Activated CD8-positive, alpha-beta T cell treated with anti-CD3 and anti-CD28 coated beads for 36 hours (primary cell): Measurements from ENCODE around the gene WDR90. TPM values are rescaled to one million over a fixed set of nuclear protein-coding genes. Genes with fewer than 3 reads are reported as not detected.

Source experiments
- ATAC-seq: fragments of 200-7000 bp; cut with Tn5 transposase; one replicate; pipeline ENCODE4 v1.10.0; 2021; ENCODE audit warnings: mild to moderate bottlenecking, moderate library complexity
- CTCF ChIA-PET: fragments of 350-600 bp; sonication (Branson Sonifier 250); formaldehyde crosslinking; loops from one replicate; lab custom pipeline; 2021; ENCODE audit warnings: antibody characterized with exemption; lab: Charles Lee
- POLR2A ChIA-PET: fragments of 350-600 bp; sonication (Branson Sonifier 250); formaldehyde crosslinking; loops from one replicate; lab custom pipeline; 2021; ENCODE audit warnings: antibody characterized with exemption; lab: Charles Lee
- DNase-seq: peaks from one replicate; pipeline ENCODE4 v3.0.0-alpha.2; 2020
- H3K27ac Mint-ChIP-seq: one replicate; pipeline ENCODE4 v1.8.0; 2021; ENCODE audit warnings: mild to moderate bottlenecking, mixed read lengths
- H3K27me3 Mint-ChIP-seq: one replicate; pipeline ENCODE4 v1.8.0; 2021; ENCODE audit warnings: mixed read lengths
- H3K36me3 Mint-ChIP-seq: one replicate; pipeline ENCODE4 v1.8.0; 2021; ENCODE audit warnings: low read depth, mixed read lengths
- H3K4me1 Mint-ChIP-seq: one replicate; pipeline ENCODE4 v1.8.0; 2021; ENCODE audit warnings: low read depth, mixed read lengths
- H3K4me3 Mint-ChIP-seq: one replicate; pipeline ENCODE4 v1.8.0; 2021; ENCODE audit warnings: mild to moderate bottlenecking, moderate library complexity, mixed read lengths
- H3K9me3 Mint-ChIP-seq: one replicate; pipeline ENCODE4 v1.8.0; 2021; ENCODE audit warnings: mixed read lengths
- CTCF ChIP-seq: fragments of 200-600 bp; IDR thresholded peaks from one replicate; pipeline ENCODE4 v1.8.0; 2022; ENCODE audit warnings: antibody characterized with exemption, mild to moderate bottlenecking
- intact Hi-C: fragments of 100-400 bp; cut with micrococcal nuclease; formaldehyde crosslinking; loops from one replicate; pipeline ENCODE4 v1.10.0; 2022
- total RNA-seq, 2 experiments: library from RNA; stranded (reverse); gene quantifications; one replicate each; pipeline ENCODE4 v1.2.3, GENCODE V29; 2021

The WDR90 gene
- total RNA-seq, 2 experiments from 2014 or later, result 89.6 to 90.7 TPM

- Mint-ChIP-seq H3K4me3 (no peak overlapping the region), H3K36me3 (peaks cover 6% of the 10 kb centered on the region), H3K27me3 (no peaks in the 10 kb centered on the region), H3K9me3 (no peaks in the 10 kb centered on the region), H3K27ac (no peak overlapping the region), H3K4me1 (peaks cover 13% of the 10 kb centered on the region)
- DNase-seq (no peak), ATAC-seq (no peak)
- intact Hi-C loops, result no loop called here
- ChIA-PET CTCF (interaction anchor here (1.1 to 3.1 kb wide), 2 partner anchors 10 to 11 kb away, joined by 3 to 13 read pairs; partner anchors contain the start of gene WDR90), POLR2A (interaction anchor here (3.6 kb wide), 1 partner anchor 10 kb away, joined by 21 read pairs; the partner anchor contains the start of gene WDR90)
- no peak for TF ChIP-seq CTCF
Observed at GRCh38 chr16:638034-638543, 11.1 kb upstream of the WDR90 start.

GRCh38 chr16:638836-639235 is 10.3 kb upstream of the WDR90 start:
- ChIA-PET CTCF (interaction anchor here (1.1 to 3.1 kb wide), 2 partner anchors 9 to 11 kb away, joined by 3 to 13 read pairs; partner anchors contain the start of gene WDR90), POLR2A (interaction anchor here (3.6 kb wide), 1 partner anchor 10 kb away, joined by 21 read pairs; the partner anchor contains the start of gene WDR90)
- Mint-ChIP-seq H3K27ac (no peak overlapping the region), H3K36me3 (peaks cover 6% of the 10 kb centered on the region), H3K4me1 (peaks cover 13% of the 10 kb centered on the region), H3K27me3 (no peaks in the 10 kb centered on the region), H3K9me3 (no peaks in the 10 kb centered on the region), H3K4me3 (no peak overlapping the region)
- DNase-seq, result no peak
- no peak for TF ChIP-seq CTCF
- intact Hi-C loops, result no loop called here
- no peak for ATAC-seq

- CTCF ChIA-PET, result no interaction called here
- Mint-ChIP-seq H3K4me3 (peak overlapping the region; percentile 45), H3K27ac (no peak overlapping the region), H3K4me1 (peaks cover 18% of the 10 kb centered on the region), H3K9me3 (no peaks in the 10 kb centered on the region), H3K36me3 (peaks cover 7% of the 10 kb centered on the region), H3K27me3 (no peaks in the 10 kb centered on the region)
- POLR2A ChIA-PET, result interaction anchor here (0.6 kb wide), 1 partner anchor 574 kb away, joined by 3 read pairs; no protein-coding TSS in a partner anchor
- DNase-seq (no peak), ATAC-seq (no peak)
- intact Hi-C loops, result no loop called here
- TF ChIP-seq CTCF, result no peak
Observed at GRCh38 chr16:640614-641013, 8.6 kb upstream of the WDR90 start.

GRCh38 chr16:641326-642188 is 7.6 kb upstream of the WDR90 start, which contains the start of gene MCRIP2:
TSS of gene MCRIP2 (plus strand) at chr16:641828. CDS start at chr16:641992, 164 bp downstream.
- POLR2A ChIA-PET, result interaction anchor here (0.6 to 1.1 kb wide), 3 partner anchors 59 to 573 kb away, joined by 3 read pairs; no protein-coding TSS in a partner anchor
- CTCF ChIA-PET, result no interaction called here

More at GRCh38 chr16:641326-642188, 7.6 kb upstream of the WDR90 start, which contains the start of gene MCRIP2:
- intact Hi-C loops, result no loop called here
- H3K4me3 Mint-ChIP-seq, result peak within 1 kb of the TSS; percentile 78
- no peak for TF ChIP-seq CTCF
- ATAC-seq (peak; percentile 59), DNase-seq (peak; percentile 84)
- H3K36me3 Mint-ChIP-seq, result peaks cover 7% of the 10 kb centered on the region
- no peaks in the 10 kb centered on the region for H3K9me3 Mint-ChIP-seq
- H3K4me1 Mint-ChIP-seq, result peaks cover 18% of the 10 kb centered on the region
- peak within 1 kb of the TSS; percentile 48 for H3K27ac Mint-ChIP-seq
- H3K27me3 Mint-ChIP-seq, result no peaks in the 10 kb centered on the region
